Neural progenitor cell (in vitro differentiated cells): Measurements from ENCODE around the gene ZFPM1. TPM values are rescaled to one million over a fixed set of nuclear protein-coding genes. Genes with fewer than 3 reads are reported as not detected.

ENCODE experiments used
- DNase-seq: peaks from one replicate; pipeline ENCODE4 v3.0.0-alpha.2; 2016; ENCODE audit warnings: low spot score
- H2AFZ ChIP-seq: fragments of 200-600 bp; sonication (generic); replicated peaks from 2 replicates; pipeline ENCODE4 v1.6.1; 2016; ENCODE audit warnings: antibody characterized with exemption
- H3F3A ChIP-seq: fragments of 200-600 bp; sonication (generic); 2 replicates; pipeline ENCODE4 v1.6.1; 2016; ENCODE audit warnings: antibody characterized with exemption, low read depth
- H3K27ac ChIP-seq: fragments of 200-600 bp; sonication (generic); 2 replicates; pipeline ENCODE4 v1.5.1; 2016; ENCODE audit warnings: mild to moderate bottlenecking
- H3K27me3 ChIP-seq: fragments of 200-600 bp; sonication (generic); 2 replicates; pipeline ENCODE4 v1.6.1; 2016; ENCODE audit warnings: mild to moderate bottlenecking, moderate library complexity
- H3K36me3 ChIP-seq: fragments of 200-600 bp; sonication (generic); 2 replicates; pipeline ENCODE4 v1.5.1; 2016
- H3K4me1 ChIP-seq: fragments of 200-600 bp; sonication (generic); 2 replicates; pipeline ENCODE4 v1.6.1; 2016; ENCODE audit warnings: mixed run types
- H3K4me2 ChIP-seq: fragments of 200-600 bp; sonication (generic); 2 replicates; pipeline ENCODE4 v1.6.1; 2016
- H3K4me3 ChIP-seq: fragments of 200-600 bp; sonication (generic); 2 replicates; pipeline ENCODE4 v1.5.1; 2016
- H3K79me2 ChIP-seq: fragments of 200-600 bp; sonication (generic); 2 replicates; pipeline ENCODE4 v1.6.1; 2016; ENCODE audit warnings: low read depth
- H3K9ac ChIP-seq: fragments of 200-600 bp; sonication (generic); 2 replicates; pipeline ENCODE4 v1.6.1; 2016
- H3K9me3 ChIP-seq: fragments of 200-600 bp; sonication (generic); 2 replicates; pipeline ENCODE4 v1.5.1; 2016; ENCODE audit warnings: low read depth
- H4K20me1 ChIP-seq: fragments of 200-600 bp; sonication (generic); 2 replicates; pipeline ENCODE4 v1.6.1; 2016; ENCODE audit warnings: low read depth
- H3K27ac Mint-ChIP-seq: 3 replicates; pipeline ENCODE4 v1.8.0; 2021; ENCODE audit warnings: mixed read lengths
- H3K27me3 Mint-ChIP-seq: 2 replicates; pipeline ENCODE4 v1.8.0; 2022; ENCODE audit warnings: low read depth, mild to moderate bottlenecking, inconsistent platforms, moderate library complexity, mixed read lengths; ENCODE audit not compliant: insufficient read depth
- H3K36me3 Mint-ChIP-seq: 3 replicates; pipeline ENCODE4 v1.8.0; 2021; ENCODE audit warnings: mixed read lengths
- H3K4me1 Mint-ChIP-seq: 3 replicates; pipeline ENCODE4 v1.8.0; 2021; ENCODE audit warnings: mixed read lengths
- H3K4me3 Mint-ChIP-seq: 3 replicates; pipeline ENCODE4 v1.8.0; 2021; ENCODE audit warnings: mild to moderate bottlenecking, moderate library complexity, mixed read lengths
- H3K9me3 Mint-ChIP-seq: 3 replicates; pipeline ENCODE4 v1.8.0; 2020; ENCODE audit warnings: mixed read lengths
- EZH2 ChIP-seq: fragments of 200-600 bp; sonication (generic); IDR thresholded peaks from 2 replicates; pipeline ENCODE4 v1.6.1; 2017; ENCODE audit warnings: antibody characterized with exemption, mild to moderate bottlenecking, moderate library complexity
- EZH2phosphoT487 ChIP-seq: fragments of 200-600 bp; sonication (generic); IDR thresholded peaks from 2 replicates; pipeline ENCODE4 v1.6.1; 2017; ENCODE audit warnings: antibody characterized with exemption
- total RNA-seq: library from RNA; depleted of rRNA; stranded (reverse); fragments of >200 nt; gene quantifications from 2 replicates; pipeline ENCODE4 v1.2.3, GENCODE V29; 2015; ENCODE audit warnings: low replicate concordance
- TF ChIP-seq, protein P1 (sequence below): fragments of 200-600 bp; sonication (generic); IDR thresholded peaks from 2 replicates; pipeline ENCODE4 v1.5.1; 2017; ENCODE audit warnings: antibody characterized with exemption, mild to moderate bottlenecking

ZFPM1 gene
- total RNA-seq, 1 donor from 2014 or later, result 0.36 TPM

GRCh38 chr16:88476817-88477397 is 23.8 kb downstream of the ZFPM1 start:
- TF ChIP-seq EZH2 (no peak), EZH2phosphoT487 (no peak)
- TF ChIP-seq, protein P1, sequence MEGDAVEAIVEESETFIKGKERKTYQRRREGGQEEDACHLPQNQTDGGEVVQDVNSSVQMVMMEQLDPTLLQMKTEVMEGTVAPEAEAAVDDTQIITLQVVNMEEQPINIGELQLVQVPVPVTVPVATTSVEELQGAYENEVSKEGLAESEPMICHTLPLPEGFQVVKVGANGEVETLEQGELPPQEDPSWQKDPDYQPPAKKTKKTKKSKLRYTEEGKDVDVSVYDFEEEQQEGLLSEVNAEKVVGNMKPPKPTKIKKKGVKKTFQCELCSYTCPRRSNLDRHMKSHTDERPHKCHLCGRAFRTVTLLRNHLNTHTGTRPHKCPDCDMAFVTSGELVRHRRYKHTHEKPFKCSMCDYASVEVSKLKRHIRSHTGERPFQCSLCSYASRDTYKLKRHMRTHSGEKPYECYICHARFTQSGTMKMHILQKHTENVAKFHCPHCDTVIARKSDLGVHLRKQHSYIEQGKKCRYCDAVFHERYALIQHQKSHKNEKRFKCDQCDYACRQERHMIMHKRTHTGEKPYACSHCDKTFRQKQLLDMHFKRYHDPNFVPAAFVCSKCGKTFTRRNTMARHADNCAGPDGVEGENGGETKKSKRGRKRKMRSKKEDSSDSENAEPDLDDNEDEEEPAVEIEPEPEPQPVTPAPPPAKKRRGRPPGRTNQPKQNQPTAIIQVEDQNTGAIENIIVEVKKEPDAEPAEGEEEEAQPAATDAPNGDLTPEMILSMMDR, result no peak
- H3K9me3 ChIP-seq, result no peaks in the 10 kb centered on the region
- H3K9ac ChIP-seq, result no peak overlapping the region
- peaks cover 6% of the 10 kb centered on the region for H3K27me3 Mint-ChIP-seq
- H3K4me1 Mint-ChIP-seq, result peaks cover 28% of the 10 kb centered on the region
- peak overlapping the region; percentile 92 for H3K27ac Mint-ChIP-seq
- no peaks in the 10 kb centered on the region for H3K9me3 Mint-ChIP-seq
- H3K36me3 Mint-ChIP-seq, result no peaks in the 10 kb centered on the region
- H3K4me3 Mint-ChIP-seq, result no peak overlapping the region
- H4K20me1 ChIP-seq, result no peaks in the 10 kb centered on the region
- no peak overlapping the region for H3K4me3 ChIP-seq
- no peaks in the 10 kb centered on the region for H3K79me2 ChIP-seq
- H3K4me2 ChIP-seq, result no peak overlapping the region
- peaks cover 7% of the 10 kb centered on the region for H3K4me1 ChIP-seq
- H3K27ac ChIP-seq, result no peak overlapping the region
- no peak for DNase-seq
- no peaks in the 10 kb centered on the region for H3K27me3 ChIP-seq
- no peaks in the 10 kb centered on the region for H3F3A ChIP-seq
- no peaks in the 10 kb centered on the region for H3K36me3 ChIP-seq
- no peak overlapping the region for H2AFZ ChIP-seq

DNA sequence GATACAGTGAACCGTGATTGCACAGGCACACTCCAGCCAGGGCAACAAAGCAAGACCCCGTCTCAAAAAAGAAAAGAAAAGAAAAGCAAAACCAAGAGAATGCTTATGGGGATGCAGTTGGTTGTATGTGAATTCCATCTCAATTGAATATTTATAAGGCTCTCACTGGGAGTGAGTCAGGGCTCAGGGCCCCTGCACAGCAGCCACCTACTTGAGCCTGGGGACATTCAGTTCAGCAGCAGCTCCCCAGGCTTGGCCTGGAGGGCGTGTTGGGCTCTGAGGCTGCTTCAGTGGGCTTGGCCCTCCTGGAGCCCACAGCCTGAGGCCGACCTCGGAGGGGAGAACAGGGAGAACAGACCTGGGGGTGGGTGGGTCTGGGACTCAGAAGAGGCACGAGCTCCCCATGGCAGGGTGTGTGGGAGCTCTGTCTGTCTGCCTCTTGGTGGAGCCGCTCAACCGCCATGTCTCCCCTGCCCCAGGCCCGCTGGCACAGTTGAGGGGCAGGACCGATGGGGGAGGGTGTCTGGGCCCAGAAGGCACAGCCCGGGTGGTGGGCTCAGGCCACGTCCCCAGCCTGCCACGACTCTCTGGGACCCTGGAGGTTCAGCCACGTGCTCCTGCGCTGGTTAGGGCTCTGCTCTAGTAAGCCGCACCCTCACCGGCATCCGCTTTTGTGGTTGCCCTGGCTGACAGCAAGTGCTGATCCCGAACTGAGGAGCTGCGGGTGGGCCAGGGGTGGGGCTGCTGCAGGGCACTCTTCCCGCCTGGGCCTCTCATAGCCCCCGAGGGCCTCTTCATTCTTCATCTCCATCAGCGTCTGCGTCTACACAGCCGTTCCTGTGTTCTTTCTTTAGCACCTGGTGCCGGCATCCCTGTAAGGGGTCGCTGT is 24.8 kb downstream of the ZFPM1 start:
- TF ChIP-seq EZH2phosphoT487, result no peak
- TF ChIP-seq, protein P1, result no peak
- TF ChIP-seq EZH2, result no peak
- Mint-ChIP-seq H3K9me3 (no peaks in the 10 kb centered on the region), H3K4me1 (peaks cover 28% of the 10 kb centered on the region), H3K27ac (peak overlapping the region; percentile 78), H3K36me3 (no peaks in the 10 kb centered on the region), H3K4me3 (peak overlapping the region; percentile 60), H3K27me3 (peaks cover 6% of the 10 kb centered on the region)
- no peaks in the 10 kb centered on the region for H3K36me3 ChIP-seq
- H4K20me1 ChIP-seq, result peaks cover 5% of the 10 kb centered on the region
- H3K4me3 ChIP-seq, result no peak overlapping the region
- H3F3A ChIP-seq, result no peaks in the 10 kb centered on the region
- H3K79me2 ChIP-seq, result no peaks in the 10 kb centered on the region
- H3K9me3 ChIP-seq, result no peaks in the 10 kb centered on the region
- peak overlapping the region; percentile 37 for H3K9ac ChIP-seq
- H3K27ac ChIP-seq, result no peak overlapping the region
- no peak overlapping the region for H2AFZ ChIP-seq
- H3K4me1 ChIP-seq, result peaks cover 17% of the 10 kb centered on the region
- H3K4me2 ChIP-seq, result no peak overlapping the region
- H3K27me3 ChIP-seq, result no peaks in the 10 kb centered on the region
- no peak for DNase-seq

DNA sequence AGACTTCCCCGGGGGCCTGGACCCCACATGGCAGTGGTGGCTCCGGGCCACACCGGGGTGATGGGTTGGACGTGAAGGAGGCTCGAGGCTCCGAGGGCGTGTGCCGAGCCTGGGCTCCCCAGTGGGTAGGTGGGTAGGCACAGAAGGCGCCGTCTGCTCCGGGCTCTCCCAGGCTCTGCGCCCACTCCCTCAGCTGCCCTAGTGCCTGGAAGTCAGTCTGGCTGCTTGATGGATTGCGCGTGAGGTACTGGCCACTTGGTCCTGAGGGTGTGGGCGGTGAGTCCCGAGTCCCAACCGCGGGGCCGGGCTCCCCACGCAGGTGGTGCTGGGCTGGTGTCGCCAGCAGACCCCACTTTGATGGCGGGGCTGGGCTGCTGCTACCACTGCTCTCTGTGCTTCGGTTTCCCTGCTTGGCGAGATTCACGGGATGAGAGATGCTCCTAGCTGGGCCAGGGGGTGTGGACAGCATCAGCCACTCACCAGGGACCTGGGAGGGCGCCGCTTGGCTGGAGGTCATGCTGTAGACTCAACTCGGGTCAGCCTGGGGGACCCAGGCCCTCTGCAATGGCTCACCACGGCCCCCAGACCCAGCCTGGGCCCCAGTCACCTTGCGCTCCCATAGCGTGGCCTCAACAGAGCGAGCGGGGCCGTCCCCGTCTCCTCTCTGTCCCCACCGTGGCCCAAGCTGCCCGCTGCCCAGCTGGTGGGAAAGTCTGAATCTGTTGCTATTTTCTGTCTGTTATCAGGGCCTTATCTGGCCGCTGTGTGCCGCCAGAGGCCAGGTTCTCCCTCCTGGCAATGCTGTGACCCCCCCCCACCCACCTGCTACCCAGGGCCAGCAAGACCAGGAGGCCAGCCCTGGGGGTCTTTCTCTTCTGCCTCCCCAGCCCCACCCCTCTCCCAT is 26.1 kb downstream of the ZFPM1 start:
- H3K36me3 Mint-ChIP-seq, result peaks cover 2% of the 10 kb centered on the region

More for the DNA sequence above, 26.1 kb downstream of the ZFPM1 start:
- Histone ChIP-seq H2AFZ (no peak overlapping the region), H3K79me2 (no peaks in the 10 kb centered on the region), H3K9me3 (no peaks in the 10 kb centered on the region), H3K36me3 (no peaks in the 10 kb centered on the region), H3K4me2 (no peak overlapping the region), H3K27me3 (no peaks in the 10 kb centered on the region), H4K20me1 (peaks cover 13% of the 10 kb centered on the region), H3K27ac (no peak overlapping the region), H3K4me1 (peaks cover 19% of the 10 kb centered on the region), H3F3A (peaks cover 3% of the 10 kb centered on the region), H3K4me3 (no peak overlapping the region), H3K9ac (peak overlapping the region; percentile 37)
- H3K27ac Mint-ChIP-seq, result no peak overlapping the region
- no peak overlapping the region for H3K4me3 Mint-ChIP-seq
- H3K9me3 Mint-ChIP-seq, result no peaks in the 10 kb centered on the region
- peaks cover 37% of the 10 kb centered on the region for H3K4me1 Mint-ChIP-seq
- TF ChIP-seq EZH2 (no peak), EZH2phosphoT487 (no peak)
- TF ChIP-seq, protein P1, result no peak
- H3K27me3 Mint-ChIP-seq, result peaks cover 6% of the 10 kb centered on the region
- no peak for DNase-seq
